HG02885 (cell line): ENCODE data around the gene PTTG2.

Source experiments
- ATAC-seq: cut with Tn5 transposase; IDR thresholded peaks from one replicate; pipeline ENCODE4 v1.9.1; 2021; ENCODE audit warnings: mild to moderate bottlenecking; ENCODE audit not compliant: unreplicated experiment, poor library complexity

The PTTG2 gene

GRCh38 chr4:38004887-38005286 lies 44.7 kb downstream of the PTTG2 start:
- no peak for ATAC-seq

DNA sequence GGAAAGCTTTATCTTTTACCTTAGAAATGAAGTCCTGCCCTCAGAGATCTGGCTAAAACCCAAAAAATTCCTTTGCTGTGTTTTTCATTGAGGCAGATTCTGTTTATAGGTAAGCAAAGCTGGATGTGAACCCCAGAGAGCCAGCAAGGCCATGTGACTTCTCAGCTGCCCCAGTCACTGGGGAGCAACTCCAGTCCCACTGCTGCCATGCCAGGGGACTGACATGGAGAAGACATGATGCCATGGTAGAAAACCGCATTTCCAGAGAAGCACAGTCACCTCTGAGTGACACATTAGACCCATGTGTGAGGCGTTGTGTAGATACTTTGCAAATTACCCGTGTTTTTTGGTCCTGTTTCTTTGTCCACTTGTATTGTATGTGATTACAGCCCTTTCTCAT lies 45.4 kb downstream of the PTTG2 start:
- no peak for ATAC-seq

GRCh38 chr4:38007645-38008044 lies 47.4 kb downstream of the PTTG2 start:
- no peak for ATAC-seq

DNA sequence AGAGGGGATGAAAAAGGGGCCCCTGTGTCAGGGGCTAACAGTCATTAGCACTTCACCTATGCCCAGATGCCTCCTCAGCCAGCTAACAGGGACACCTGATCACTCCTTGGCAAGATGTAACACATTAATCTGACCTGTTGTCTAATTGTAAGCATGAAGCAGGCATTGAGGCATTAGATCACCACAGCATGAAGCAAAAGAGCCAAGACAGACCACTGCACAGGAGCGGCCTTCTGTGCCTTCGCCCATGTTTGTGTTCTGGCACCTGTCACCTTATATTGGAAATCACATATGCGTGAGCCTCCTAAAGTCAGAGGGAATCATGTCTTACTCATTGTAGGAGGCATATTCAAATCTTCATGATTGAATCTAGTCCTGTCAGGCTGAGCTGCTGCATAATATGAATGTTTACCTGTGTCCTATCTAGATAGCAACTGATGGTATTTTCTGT lies 48.4 kb downstream of the PTTG2 start:
- ATAC-seq = no peak

- ATAC-seq = no peak
These were observed 49.2 kb downstream of the PTTG2 start for GRCh38 chr4:38009421-38009820.

GRCh38 chr4:38009949-38010348 lies 49.8 kb downstream of the PTTG2 start:
- ATAC-seq = no peak
